Cerebellar nuclear complex (tissue), 1 donor: ENCODE data around the gene TM7SF3.
"Not testable (repeated sequence)": the region's sequence is repeated elsewhere in the genome, so short reads cannot be mapped to it uniquely, and the experiment has no call there.

Source experiments
- DNase-seq, 2 experiments: peaks; one replicate each; lab custom pipeline; 2025; lab: John Stamatoyannopoulos, UW

Gene TM7SF3

DNA sequence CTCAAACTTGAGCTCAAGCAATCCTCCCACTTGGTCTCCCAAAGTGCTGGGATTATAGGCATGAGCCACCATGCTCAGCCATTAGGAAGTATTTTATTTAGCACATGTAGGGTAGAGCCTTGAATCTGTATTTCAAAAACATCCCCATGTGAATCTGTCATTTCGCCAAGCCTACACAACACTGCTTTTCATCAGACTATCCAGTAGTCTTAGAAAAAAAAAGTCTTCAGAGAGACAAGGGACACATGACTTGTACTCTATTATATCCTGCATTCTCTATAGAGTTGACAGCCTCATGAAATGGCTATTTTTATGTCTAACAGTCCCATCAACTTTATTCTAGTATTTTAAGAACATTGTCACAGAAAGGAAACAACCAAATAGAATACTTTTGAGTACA lies 35.4 kb downstream of the TM7SF3 start:
- DNase-seq, result no peak

DNA sequence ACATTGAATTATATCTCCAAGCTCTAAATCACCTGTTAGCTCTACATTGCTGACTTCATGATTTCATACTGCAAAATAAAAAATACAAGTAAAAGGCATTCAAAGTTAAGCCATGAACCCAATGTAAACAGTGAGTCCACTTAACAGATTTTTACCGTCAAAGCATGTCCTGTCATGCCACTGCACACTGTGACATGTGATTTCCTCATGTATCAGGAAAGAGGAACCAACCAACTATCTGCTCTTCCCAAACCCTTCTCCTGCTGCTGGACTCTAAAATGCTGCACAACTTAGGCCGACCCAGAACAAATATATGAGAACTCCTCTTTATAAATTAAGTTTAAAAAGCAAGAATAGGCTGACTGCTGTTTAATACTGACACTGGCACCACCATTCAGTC lies 37.5 kb downstream of the TM7SF3 start:
- no peak for DNase-seq

DNA sequence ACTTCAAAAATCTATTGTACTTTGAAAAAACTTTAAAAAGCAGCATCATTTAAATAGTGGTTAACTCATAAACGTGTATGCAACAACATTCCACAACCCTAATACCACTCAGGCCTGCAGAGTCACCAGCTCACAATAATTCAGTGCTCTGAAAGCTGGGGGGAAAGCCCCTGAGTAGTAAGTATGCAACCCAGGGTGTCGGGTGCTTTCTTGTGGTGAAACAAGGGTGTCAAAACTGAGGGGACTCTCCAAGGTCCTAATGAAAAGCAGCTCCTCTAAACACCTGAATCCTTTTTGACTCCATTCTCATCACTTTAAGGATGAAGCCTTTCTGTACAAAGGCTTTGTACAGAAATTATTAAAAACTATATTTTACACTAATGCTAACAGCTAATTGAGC lies 42.2 kb downstream of the TM7SF3 start:
- no peak for DNase-seq

- DNase-seq, result no peak
Observed at GRCh38 chr12:26970136-26970535, 44.0 kb downstream of the TM7SF3 start.

DNA sequence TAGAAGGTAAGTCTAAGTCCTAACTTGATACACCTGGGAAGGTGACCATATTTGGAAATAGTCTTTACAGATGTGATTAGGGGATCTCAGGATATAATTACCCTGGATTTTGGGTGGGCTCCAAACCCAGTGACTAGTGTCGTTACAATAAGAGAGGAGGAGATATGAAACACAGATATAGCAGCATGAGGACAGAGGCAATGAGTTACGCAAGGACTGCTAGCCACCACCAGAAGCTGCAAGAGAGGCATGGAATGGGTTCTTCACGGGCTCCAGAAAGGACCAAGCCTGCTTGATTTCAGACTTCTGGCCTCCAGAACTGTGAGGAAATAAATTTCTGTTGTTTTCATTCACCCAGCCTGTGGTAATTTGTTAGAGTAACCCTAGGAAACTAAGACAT lies 47.3 kb downstream of the TM7SF3 start:
- DNase-seq, result no peak

- DNase-seq, result no peak
Observed at GRCh38 chr12:26963413-26963812, 50.8 kb downstream of the TM7SF3 start.

- DNase-seq, result no peak
Observed at GRCh38 chr12:26961803-26962202, 52.4 kb downstream of the TM7SF3 start.

DNA sequence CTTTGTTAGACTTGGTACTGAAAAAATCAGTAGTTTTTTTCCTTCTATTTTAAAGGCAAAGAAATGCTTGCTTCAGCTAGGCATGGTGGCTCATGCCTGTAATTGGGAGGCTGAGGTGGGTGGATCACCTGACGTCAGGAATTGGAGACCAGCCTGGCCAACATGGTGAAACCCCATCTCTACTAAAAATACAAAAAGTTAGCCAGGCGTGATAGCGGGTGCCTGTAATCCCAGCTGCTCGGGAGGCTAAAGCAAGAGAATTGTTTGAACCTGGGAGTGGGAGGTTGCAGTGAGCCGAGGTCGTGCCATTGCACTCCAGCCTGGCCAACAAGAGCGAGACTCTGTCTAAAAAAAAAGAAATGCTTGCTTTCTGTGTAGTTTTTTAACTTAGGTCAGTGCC lies 52.8 kb downstream of the TM7SF3 start:
- not testable (repeated sequence) for DNase-seq

- DNase-seq, result no peak
Observed at GRCh38 chr12:26954027-26954426, 60.2 kb downstream of the TM7SF3 start.

GRCh38 chr12:26953447-26953846 lies 60.7 kb downstream of the TM7SF3 start:
- no peak for DNase-seq

- no peak for DNase-seq
Observed at GRCh38 chr12:26948309-26948708, 65.9 kb downstream of the TM7SF3 start.

- DNase-seq, result no peak
Observed at GRCh38 chr12:26941215-26941594, 73.0 kb downstream of the TM7SF3 start.

GRCh38 chr12:26940516-26941214 lies 73.5 kb downstream of the TM7SF3 start:
- no peak for DNase-seq

GRCh38 chr12:26939953-26940352 lies 74.2 kb downstream of the TM7SF3 start:
- DNase-seq, result no peak

DNA sequence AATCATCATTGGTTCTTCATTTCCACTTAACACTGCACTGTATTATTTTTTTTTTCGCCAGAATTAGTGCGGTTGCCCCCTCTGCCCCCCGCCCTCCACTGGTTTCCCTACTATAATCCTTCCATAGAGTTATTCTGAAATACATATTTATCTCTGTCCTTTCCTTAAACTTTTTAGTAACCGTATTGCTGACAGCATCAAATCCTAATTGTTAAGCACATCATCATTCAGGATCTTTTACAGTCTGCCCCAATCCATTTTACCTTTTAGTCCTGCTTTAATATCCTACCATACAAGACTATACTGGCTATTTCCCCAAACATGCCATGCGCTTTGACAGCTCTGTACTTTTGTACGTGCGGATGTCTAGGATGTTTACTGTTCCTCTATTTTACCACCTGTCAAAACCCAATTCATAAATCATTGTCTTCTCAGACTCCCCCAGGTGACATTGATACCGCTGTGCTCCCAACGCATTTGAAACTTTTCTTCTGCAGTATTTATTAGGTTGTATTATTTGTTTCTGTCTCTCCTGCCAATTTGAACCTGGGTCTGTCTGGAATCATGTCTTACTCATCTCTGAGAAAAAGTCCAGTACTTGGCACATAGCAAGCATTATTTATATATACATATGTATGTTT lies 74.9 kb downstream of the TM7SF3 start:
- no peak for DNase-seq

DNA sequence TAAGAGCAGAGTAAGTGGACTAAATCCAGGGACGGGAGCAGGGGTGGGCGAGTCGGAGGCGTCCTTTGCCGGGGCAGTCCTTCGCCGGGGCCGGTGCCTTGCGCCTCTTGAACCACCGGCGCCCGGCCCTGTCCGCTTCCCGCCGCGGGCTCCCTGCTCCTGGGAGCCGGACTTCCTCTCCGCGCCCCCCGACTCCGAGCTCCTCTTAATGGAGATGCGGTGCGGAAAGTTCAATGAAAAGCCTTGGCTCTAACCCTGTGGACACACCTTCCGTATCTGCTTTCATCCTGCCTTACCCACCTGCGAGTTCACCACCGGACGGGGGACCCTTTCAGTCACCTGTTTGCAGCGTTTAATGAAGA lies 75.5 kb downstream of the TM7SF3 start:
- no peak for DNase-seq

DNA sequence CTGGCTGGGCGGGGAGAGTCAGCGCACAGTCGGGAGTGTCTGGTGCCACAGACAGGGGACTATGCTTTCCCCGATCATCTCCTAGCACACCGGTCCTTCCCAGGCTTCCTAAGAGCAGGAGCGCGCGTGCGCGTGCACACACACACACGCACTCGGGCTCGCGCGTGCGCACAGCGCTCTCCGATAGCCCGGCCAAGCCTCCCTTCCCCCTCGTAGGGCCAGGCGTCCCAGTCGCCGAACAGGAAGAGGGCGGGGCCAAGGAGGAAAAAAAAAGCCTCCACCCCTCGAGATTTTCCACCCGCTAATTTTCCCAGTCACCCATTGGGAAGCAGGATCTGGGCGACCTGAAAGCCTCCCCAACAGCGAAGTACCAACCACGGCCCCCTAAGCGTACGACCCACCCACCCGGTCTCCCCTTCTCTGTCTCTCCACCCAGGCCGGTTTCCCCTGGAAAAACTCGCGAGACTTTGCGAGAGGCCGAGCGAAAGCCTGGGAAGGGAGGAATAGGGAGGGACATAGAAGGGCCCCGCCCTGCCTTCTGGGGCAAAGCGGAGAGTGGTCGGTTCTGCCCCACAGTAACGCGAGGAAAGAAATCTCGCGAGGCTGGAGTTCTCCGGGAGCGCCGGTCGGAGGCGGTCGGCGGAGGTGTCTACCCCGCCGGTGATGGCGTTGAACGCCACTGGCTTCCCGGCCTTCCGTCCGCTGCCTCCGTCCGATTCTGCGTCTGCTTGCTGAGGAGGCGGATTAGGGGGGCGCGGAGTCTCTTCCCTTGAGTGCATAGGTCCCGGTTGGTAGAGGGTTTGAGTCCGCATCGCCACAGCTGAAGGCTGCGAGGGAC lies 76.1 kb downstream of the TM7SF3 start, which contains the start of the genes FGFR1OP2 and INTS13:
Gene FGFR1OP2 (plus strand): TSS at position 608 of the 838 bp plus-strand sequence. CDS start 15,689 bp downstream, outside the sequence.
Gene INTS13 (minus strand): TSS at position 119 of the 838 bp plus-strand sequence. CDS start 1,178 bp downstream, outside the sequence.
- DNase-seq, result peak; percentile 83 to 96

GRCh38 chr12:26937443-26937862 lies 76.7 kb downstream of the TM7SF3 start:
- DNase-seq, result no peak

DNA sequence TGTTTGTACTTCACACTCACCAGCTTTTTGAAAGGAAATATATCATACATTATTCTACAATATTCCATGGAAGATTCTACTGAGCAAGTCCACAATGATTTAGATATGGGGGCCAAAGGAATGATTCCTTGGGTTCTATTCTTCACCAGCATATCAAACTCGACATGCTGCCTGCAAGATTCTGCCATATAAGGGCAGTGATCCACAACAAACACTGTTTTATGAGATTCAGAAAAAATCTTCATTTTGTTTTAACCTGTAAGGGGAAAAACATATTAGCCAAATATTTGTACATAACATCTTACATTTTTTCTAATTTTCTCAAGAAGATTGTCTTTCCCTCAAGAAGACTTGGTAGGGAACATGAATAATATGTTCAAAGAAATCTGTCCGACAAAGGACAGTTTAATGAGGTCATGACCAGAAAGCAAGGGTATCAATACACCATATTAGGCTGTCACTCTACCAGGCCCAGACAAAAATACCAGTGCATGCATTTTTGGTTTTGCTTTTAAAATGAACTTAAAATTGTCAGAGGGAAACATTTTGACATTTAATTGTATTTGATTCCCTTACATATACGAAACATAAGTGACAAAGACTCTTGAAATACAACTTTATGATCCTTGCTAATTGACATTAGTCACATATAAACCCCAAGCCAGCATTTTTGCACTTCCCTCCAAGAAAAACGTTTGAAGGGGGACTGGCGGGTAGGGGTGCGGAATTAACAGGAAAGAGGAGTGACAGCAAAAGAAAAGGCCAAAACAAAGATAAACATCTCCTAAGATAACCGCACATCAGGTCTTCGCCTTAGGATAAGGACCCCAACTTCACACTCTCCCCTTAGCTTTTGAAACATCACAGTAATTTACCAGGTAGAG lies 77.4 kb downstream of the TM7SF3 start:
- DNase-seq, result no peak

GRCh38 chr12:26935636-26936378 lies 78.4 kb downstream of the TM7SF3 start:
- no peak for DNase-seq

DNA sequence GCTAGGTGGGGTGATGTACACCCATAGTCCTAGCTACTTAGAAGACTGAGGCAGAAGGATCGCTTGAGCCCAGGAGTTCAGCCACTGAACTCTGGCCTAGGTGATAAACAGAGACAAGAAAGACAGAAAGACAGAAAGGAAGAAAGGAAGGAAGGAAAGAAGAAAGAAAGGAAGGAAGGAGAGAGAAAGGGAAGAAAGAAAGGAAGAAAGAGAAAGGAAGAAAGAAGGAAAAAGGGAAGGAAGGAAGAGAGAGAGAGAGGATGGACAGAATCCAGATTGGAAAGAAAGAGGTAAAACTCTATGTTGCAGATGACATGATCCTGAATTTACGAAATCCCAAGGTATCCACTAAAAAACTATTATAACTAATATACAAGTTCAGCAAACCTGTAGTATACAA lies 84.6 kb downstream of the TM7SF3 start:
- DNase-seq, result no peak
